ENCODE results near the gene MPV17.

DNA sequence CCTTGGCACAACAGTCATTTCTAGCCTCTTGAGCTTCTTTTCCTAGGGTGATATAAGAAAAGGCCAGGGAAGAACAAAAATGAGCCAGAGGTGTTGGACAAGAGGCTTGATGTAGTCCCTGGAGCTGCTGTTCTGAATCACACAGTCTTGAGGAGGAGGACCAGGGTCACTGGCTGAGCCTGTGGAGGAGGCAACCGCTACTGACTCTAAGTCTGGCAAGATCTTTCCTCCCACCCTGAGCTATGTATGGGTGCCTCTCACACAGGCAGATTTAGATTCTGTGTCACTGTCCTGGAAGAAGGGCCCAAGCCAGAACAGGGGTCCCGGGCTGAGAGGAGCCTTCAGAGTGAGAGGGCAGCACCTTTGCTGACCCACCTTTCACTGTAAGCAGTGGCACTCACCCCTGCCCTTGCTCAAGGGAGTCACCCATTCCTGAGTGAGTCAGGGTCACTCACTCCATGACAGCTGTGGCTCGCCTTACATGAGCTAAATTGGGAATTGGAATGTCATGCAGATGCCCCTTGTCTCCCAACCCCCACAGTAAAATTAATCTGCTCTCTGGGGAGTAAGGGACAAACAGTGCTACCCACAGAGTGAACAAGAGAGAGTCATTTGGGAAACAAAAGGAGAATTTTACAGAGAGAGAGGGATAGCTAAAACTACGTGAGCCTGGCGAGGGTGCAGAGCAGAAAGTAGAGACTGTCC lies 40.9 kb downstream of the MPV17 start, which contains the start of gene TRIM54:
- TF ChIP-seq CTCF (IDR thresholded peaks at IDR 0.05) (no peak), POLR2A (IDR thresholded peaks at IDR 0.05) (no peak), POLR2AphosphoS5 (IDR thresholded peaks at IDR 0.05) (no peak)

Data from breast epithelium (tissue), 3 donors.